Measurements from ENCODE around the gene REEP2. TPM values are rescaled to one million over a fixed set of nuclear protein-coding genes. Genes with fewer than 3 reads are reported as not detected.
A peak's percentile ranks its signal among the peaks of the same experiment; 100 is the strongest.

The REEP2 gene
- total RNA-seq, 1 donor: 6.1 TPM

DNA sequence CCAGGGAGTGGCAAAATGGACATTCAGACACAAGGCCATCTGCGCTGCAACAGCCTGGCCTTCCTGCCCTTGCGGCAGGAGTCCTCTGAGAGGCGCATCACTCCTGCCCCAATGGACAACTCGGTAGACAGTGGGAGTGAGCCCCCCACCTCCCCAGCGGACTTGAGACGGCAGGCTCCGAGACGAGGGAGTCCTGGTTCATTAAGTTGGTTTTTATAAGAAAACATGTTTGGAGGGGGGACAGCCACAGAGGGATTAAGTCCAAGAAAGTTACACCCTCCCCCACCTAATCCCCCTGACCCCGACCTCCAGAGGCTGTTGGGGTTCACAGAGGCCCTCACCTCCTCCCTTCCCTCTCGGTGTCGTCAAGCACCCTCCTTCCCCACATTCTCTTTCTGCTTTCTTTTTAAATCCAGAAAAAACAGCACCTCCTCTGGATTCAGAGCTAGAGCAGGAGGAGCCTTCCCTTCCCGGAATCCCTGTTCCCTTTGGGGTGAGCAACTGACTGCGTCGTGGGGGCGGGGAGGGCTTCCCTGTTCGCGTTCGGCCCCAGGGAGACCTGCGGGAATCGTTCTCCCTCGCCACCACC, 24.7 kb downstream of the REEP2 start:
- peak overlapping the region; percentile 75 for H3K4me3 ChIP-seq (ENCODE audit: low read depth, low read length)
- DNase-seq (ENCODE audit: low read depth): no peak
- TF ChIP-seq, protein P1, sequence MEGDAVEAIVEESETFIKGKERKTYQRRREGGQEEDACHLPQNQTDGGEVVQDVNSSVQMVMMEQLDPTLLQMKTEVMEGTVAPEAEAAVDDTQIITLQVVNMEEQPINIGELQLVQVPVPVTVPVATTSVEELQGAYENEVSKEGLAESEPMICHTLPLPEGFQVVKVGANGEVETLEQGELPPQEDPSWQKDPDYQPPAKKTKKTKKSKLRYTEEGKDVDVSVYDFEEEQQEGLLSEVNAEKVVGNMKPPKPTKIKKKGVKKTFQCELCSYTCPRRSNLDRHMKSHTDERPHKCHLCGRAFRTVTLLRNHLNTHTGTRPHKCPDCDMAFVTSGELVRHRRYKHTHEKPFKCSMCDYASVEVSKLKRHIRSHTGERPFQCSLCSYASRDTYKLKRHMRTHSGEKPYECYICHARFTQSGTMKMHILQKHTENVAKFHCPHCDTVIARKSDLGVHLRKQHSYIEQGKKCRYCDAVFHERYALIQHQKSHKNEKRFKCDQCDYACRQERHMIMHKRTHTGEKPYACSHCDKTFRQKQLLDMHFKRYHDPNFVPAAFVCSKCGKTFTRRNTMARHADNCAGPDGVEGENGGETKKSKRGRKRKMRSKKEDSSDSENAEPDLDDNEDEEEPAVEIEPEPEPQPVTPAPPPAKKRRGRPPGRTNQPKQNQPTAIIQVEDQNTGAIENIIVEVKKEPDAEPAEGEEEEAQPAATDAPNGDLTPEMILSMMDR (IDR thresholded peaks at IDR 0.05; ENCODE audit: insufficient read depth, low read length): peak; percentile 6

- peak; percentile 95 for DNase-seq (ENCODE audit: low read depth)
- H3K4me3 ChIP-seq (ENCODE audit: low read depth, low read length): peak overlapping the region; percentile 84
- TF ChIP-seq, protein P1 (IDR thresholded peaks at IDR 0.05; ENCODE audit: insufficient read depth, low read length): peak; percentile 77
These were observed 25.1 kb downstream of the REEP2 start for GRCh38 chr5:138464008-138464387.

- H3K4me3 ChIP-seq (ENCODE audit: low read depth, low read length): peak overlapping the region; percentile 84
- TF ChIP-seq, protein P1 (IDR thresholded peaks at IDR 0.05; ENCODE audit: insufficient read depth, low read length): no peak
- DNase-seq (ENCODE audit: low read depth): peak; percentile 99
These were observed 25.8 kb downstream of the REEP2 start for GRCh38 chr5:138464388-138465260.

DNA sequence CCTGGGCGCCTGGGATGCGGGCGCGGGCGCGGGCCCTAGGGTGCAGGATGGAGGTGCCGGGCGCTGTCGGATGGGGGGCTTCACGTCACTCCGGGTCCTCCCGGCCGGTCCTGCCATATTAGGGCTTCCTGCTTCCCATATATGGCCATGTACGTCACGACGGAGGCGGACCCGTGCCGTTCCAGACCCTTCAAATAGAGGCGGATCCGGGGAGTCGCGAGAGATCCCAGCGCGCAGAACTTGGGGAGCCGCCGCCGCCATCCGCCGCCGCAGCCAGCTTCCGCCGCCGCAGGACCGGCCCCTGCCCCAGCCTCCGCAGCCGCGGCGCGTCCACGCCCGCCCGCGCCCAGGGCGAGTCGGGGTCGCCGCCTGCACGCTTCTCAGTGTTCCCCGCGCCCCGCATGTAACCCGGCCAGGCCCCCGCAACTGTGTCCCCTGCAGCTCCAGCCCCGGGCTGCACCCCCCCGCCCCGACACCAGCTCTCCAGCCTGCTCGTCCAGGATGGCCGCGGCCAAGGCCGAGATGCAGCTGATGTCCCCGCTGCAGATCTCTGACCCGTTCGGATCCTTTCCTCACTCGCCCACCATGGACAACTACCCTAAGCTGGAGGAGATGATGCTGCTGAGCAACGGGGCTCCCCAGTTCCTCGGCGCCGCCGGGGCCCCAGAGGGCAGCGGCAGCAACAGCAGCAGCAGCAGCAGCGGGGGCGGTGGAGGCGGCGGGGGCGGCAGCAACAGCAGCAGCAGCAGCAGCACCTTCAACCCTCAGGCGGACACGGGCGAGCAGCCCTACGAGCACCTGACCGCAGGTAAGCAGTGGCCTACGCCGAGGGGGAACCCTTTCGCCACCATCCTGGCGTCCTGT, 26.6 kb downstream of the REEP2 start, which contains the start of gene EGR1:
TSS of gene EGR1 (plus strand) at position 219 of the 864 bp plus-strand sequence. CDS start at position 502, 283 bp downstream.
- peak; percentile 94 for DNase-seq (ENCODE audit: low read depth)
- H3K4me3 ChIP-seq (ENCODE audit: low read depth, low read length): peak within 1 kb of the TSS; percentile 84
- TF ChIP-seq, protein P1 (IDR thresholded peaks at IDR 0.05; ENCODE audit: insufficient read depth, low read length): peak; percentile 8

DNA sequence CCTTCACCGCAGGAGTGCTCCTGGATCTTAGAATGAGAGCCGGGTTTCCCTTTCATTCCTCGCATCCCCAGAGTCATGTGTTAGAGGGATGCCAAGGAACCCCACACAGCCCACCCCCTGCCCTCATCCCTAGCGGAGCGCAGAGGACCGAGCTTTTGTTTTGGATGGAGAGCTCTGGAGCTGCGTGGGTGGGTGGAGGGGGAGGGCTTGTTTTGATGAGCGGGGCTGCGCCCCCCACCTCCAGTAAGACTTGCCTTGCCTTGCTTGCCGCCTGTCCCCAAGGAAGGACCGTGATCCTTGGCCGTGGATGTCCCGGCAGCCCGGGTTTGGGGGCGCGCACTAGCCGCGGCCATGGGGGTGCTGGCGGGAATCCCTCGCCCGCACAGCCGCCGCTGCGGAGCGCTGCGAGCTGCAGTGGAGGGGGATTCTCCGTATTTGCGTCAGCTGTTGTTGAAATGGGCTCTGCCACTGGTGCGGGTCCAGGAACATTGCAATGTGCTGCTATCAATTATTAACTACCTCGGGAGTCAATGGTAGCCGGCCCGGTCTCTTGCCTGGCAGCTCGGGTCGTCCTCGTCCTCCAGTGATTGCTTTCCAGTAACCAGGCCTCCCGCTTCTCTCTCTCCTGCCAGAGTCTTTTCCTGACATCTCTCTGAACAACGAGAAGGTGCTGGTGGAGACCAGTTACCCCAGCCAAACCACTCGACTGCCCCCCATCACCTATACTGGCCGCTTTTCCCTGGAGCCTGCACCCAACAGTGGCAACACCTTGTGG, 27.5 kb downstream of the REEP2 start:
- DNase-seq (ENCODE audit: low read depth): peak; percentile 55
- TF ChIP-seq, protein P1 (IDR thresholded peaks at IDR 0.05; ENCODE audit: insufficient read depth, low read length): no peak

More for the DNA sequence above, 27.5 kb downstream of the REEP2 start:
- peak overlapping the region; percentile 84 for H3K4me3 ChIP-seq (ENCODE audit: low read depth, low read length)

All from fibroblast of the aortic adventitia (primary cell).